HG03175 (cell line): ENCODE measurements around the gene SYPL1.

Experiments
- ATAC-seq: cut with Tn5 transposase; IDR thresholded peaks from one replicate; pipeline ENCODE4 v1.9.1; 2021; ENCODE audit warnings: mild to moderate bottlenecking, moderate library complexity; ENCODE audit not compliant: unreplicated experiment

The SYPL1 gene

DNA sequence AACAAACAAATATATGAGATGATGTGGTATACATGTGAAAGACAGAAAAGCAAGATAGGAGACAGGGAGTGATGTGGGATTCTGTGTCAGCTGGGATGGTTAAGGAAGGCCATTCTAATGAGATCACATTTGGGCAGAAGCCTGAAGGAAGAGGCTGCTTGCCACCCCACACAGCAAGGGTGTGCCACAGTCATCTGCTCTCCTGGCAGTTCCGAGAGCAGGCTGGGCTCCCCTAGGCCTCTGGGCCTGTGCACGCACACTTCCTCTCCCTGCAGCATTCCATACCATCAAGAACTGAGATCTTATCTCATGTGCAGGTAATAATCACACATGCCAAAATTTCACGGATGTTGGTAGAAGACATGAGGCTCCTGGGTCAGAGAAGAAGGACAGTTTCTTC lies 43.1 kb downstream of the SYPL1 start:
- no peak for ATAC-seq

GRCh38 chr7:106068538-106068961 lies 43.6 kb downstream of the SYPL1 start:
- ATAC-seq, result no peak

GRCh38 chr7:106067678-106068077 lies 44.4 kb downstream of the SYPL1 start:
- ATAC-seq, result no peak

- no peak for ATAC-seq
These were observed 46.3 kb downstream of the SYPL1 start for GRCh38 chr7:106065575-106066500.

DNA sequence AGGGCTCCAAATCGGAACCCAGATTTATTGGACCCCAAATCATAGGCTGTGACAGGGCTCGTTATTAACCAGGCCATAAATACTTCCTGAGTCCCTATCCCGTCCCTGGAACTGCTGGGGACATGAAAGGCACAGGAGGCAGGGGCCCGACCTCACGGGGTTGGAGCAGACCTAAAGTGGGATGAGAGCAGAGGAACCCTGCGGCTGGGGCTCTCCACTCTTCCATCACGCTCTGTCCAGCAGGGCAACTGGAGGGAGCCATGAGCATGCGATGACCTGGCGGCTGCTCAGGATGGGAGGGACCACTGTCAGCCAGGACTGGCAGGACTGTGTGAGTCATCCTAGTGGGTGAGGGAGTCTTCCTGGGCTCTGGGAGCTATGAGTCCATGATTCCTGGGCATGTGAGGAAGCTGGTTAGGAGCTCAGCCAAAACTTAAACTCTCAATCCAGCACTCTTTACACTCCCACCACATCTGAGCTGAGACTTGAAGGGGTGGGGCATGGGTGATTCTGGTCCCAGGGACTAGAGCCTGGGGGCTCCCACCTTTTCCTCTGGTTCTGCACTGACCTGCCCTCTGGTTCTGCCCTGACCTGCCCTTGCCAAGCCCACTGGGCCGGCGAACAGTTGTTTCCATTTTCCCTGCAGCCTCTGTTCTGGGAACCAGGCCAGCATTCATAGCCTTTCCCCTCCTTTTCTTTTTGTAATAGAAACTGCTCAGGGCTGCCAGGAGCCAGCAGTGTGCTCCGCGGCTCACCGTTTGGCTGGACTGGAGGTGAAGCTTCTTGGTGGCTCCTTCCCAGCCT lies 47.1 kb downstream of the SYPL1 start:
- ATAC-seq, result no peak

DNA sequence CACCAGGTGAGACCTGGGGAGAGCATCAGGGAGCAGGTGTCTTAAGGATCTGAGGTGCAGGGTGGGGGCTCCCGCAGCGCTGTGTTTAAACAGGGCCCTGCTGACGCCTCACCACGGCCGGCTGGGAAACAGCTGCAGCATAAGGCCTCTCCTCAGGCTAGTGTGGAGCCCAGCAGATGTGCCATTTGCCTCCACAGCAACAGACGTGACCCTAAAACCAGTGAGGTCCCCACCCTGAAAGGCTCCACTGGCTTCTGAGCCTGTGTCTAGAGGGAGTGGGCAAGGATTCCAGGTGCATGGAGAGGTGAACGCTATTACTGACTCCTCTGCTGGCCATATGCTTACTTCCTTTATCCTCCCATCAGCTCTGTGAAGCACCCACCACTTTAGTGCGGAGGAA lies 47.8 kb downstream of the SYPL1 start:
- ATAC-seq, result no peak

- ATAC-seq, result no peak
These were observed 48.4 kb downstream of the SYPL1 start for GRCh38 chr7:106063692-106064091.

- ATAC-seq, result no peak
These were observed 49.1 kb downstream of the SYPL1 start for GRCh38 chr7:106063024-106063423.

- ATAC-seq, result no peak
These were observed 49.6 kb downstream of the SYPL1 start for GRCh38 chr7:106062521-106062931.

DNA sequence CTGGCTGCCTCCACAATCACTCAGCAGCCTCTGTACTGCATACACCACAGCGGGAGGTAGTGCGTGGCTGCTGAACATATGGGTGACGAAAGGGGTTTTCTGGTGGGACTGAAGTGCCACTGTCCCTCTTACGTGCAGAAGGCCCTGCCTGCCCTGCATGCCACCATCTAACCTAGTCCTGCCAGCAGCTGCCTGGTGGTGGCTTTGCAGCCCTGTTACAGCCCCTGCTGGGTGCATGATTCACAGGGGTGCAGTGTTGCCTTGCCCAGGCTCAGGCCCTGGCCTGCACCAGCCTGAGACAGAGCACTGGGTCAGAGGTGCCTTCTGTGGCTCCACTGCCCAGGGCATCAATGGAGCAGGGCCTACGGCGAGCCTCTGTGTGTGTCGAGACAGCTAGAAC lies 50.1 kb downstream of the SYPL1 start:
- no peak for ATAC-seq

- ATAC-seq, result peak; percentile 40
These were observed 50.7 kb downstream of the SYPL1 start for GRCh38 chr7:106061301-106061979.

GRCh38 chr7:106060394-106060920 lies 51.7 kb downstream of the SYPL1 start:
- no peak for ATAC-seq

GRCh38 chr7:106059556-106059955 lies 52.6 kb downstream of the SYPL1 start:
- no peak for ATAC-seq

- no peak for ATAC-seq
These were observed 53.2 kb downstream of the SYPL1 start for GRCh38 chr7:106058928-106059324.

- ATAC-seq, result peak; percentile 59
These were observed 53.9 kb downstream of the SYPL1 start for GRCh38 chr7:106057962-106058927.

- ATAC-seq, result no peak
These were observed 54.7 kb downstream of the SYPL1 start for GRCh38 chr7:106057204-106057961.

GRCh38 chr7:106056513-106057203 lies 55.5 kb downstream of the SYPL1 start:
- peak; percentile 44 for ATAC-seq

- no peak for ATAC-seq
These were observed 57.1 kb downstream of the SYPL1 start for GRCh38 chr7:106054971-106055532.
